PFSK-1 (cell line): Measurements from ENCODE around the gene KLF1.
A peak's percentile ranks its signal among the peaks of the same experiment; 100 is the strongest.

Source experiments
- FOXP2 ChIP-seq: optimal IDR thresholded peaks from 2 replicates; pipeline ENCODE3; 2011; ENCODE audit warnings: borderline replicate concordance, control low read depth, inconsistent platforms; ENCODE audit not compliant: insufficient read depth; ENCODE audit errors: extremely low read length, extremely low read depth
- POLR2AphosphoS5 ChIP-seq: IDR thresholded peaks from 2 replicates; pipeline ENCODE4 v1.6.1; 2012; ENCODE audit warnings: low read depth, mild to moderate bottlenecking, control low read depth, low read length, moderate library complexity
- SIN3A ChIP-seq: IDR thresholded peaks from 2 replicates; pipeline ENCODE4 v1.6.1; 2012; ENCODE audit warnings: mild to moderate bottlenecking, low read length, moderate library complexity, borderline replicate concordance; ENCODE audit not compliant: insufficient read depth
- TAF1 ChIP-seq: IDR thresholded peaks from 2 replicates; pipeline ENCODE4 v1.6.1; 2012; ENCODE audit warnings: low read length, control low read depth, borderline replicate concordance; ENCODE audit not compliant: insufficient read depth
- TF ChIP-seq, protein P1 (sequence below), 2 experiments: IDR thresholded peaks; 2 replicates each; pipeline versions ENCODE4 v1.6.1 to v1.8.0; 2011 to 2012; ENCODE audit warnings: low read depth in 2 of 2, low read length in 2 of 2, control low read depth in 1 of 2, inconsistent platforms in 1 of 2, mild to moderate bottlenecking in 1 of 2, moderate library complexity in 1 of 2; ENCODE audit not compliant: insufficient read depth in 1 of 2

The KLF1 gene

DNA sequence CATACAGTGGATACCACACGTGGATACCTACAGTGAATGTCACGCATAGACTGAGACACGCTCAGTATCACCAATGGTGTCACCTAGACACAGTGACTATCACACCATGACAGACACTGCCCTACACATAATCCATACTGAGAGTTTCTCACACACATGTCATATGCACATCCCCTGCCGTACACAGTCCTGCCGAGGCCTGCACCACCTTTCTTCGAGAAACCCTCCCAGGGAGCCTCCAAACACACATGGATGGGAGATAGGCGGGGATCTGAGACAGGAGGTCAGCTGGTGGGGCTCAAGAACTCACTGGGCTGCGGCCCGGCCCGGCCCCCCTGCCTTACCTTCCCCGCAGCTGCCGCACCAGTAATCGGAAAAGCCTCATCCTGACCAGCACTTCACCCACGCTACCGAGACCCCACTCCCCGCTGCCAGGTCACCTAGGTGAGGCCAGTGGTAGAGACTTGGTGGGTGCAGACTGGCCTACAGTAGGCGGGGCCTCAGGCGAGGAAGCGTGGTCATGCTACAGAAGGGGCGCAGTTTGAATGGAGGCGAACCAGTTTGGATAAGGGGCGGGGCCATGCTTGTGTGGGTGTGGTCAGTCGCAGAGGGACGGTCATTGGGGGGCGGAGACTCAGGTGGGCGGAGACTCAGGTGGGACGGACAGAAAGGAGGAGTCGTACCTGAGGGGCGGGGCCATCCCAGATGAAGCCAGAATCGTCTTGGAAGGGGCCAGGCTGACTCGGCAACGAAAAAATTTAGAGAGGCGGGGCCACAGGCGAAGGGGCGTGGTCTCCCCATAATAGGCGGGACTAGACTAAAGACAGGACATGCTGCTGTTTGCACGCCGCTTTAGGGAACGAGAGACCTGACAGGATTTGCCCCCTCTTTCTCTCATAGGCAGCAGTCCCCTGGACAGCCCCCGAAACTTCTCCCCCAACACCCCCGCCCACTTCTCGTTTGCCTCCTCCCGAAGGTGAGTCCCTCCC, 46.6 kb downstream of the KLF1 start:
- TF ChIP-seq, protein P1, sequence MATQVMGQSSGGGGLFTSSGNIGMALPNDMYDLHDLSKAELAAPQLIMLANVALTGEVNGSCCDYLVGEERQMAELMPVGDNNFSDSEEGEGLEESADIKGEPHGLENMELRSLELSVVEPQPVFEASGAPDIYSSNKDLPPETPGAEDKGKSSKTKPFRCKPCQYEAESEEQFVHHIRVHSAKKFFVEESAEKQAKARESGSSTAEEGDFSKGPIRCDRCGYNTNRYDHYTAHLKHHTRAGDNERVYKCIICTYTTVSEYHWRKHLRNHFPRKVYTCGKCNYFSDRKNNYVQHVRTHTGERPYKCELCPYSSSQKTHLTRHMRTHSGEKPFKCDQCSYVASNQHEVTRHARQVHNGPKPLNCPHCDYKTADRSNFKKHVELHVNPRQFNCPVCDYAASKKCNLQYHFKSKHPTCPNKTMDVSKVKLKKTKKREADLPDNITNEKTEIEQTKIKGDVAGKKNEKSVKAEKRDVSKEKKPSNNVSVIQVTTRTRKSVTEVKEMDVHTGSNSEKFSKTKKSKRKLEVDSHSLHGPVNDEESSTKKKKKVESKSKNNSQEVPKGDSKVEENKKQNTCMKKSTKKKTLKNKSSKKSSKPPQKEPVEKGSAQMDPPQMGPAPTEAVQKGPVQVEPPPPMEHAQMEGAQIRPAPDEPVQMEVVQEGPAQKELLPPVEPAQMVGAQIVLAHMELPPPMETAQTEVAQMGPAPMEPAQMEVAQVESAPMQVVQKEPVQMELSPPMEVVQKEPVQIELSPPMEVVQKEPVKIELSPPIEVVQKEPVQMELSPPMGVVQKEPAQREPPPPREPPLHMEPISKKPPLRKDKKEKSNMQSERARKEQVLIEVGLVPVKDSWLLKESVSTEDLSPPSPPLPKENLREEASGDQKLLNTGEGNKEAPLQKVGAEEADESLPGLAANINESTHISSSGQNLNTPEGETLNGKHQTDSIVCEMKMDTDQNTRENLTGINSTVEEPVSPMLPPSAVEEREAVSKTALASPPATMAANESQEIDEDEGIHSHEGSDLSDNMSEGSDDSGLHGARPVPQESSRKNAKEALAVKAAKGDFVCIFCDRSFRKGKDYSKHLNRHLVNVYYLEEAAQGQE (IDR thresholded peaks at IDR 0.05; ENCODE audit: insufficient read depth in 1 of 2, low read depth in 2 of 2, low read length in 2 of 2) = no peak
- TF ChIP-seq POLR2AphosphoS5 (no peak), SIN3A (no peak), TAF1 (no peak), FOXP2 (no peak)

DNA sequence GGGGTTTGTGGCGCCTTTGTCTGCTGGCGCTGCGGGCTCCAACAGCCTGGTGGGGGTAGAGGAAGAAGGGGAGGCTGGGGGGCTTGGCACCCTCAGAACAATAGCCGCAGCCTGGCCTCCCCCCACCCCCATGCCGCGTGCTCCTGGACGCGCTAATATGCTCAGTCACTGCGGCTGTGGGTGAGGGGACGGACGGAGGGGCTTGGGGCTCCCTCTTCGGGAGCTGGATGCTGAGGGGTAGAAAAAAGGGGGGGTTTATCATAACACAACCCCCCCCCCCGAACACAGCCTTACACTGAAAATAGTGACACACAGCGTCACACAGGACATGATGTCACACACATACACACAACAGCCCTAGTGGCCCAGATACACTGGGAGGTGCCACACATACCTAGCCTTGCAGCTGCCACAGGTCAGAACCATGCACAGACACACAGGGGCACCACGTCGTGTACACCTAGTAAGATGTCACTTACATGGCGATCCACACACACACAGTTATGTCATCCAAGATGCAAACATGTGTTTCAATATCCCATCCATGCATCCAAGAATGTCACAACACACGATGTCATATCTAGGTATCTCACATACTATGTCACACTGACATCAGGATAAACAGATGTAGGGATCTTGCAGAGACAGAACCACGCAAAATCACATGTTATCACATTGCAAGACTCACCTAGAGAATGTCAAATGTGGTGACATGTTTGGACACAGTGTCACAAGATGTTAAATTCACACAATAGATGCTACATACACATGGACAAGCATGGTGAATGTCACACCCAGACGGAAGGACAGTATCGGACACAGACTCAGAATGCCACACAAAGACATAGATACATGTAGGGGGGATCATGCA, 47.9 kb downstream of the KLF1 start:
- no peak for TF ChIP-seq POLR2AphosphoS5
- peak; percentile 15 for TF ChIP-seq FOXP2

DNA sequence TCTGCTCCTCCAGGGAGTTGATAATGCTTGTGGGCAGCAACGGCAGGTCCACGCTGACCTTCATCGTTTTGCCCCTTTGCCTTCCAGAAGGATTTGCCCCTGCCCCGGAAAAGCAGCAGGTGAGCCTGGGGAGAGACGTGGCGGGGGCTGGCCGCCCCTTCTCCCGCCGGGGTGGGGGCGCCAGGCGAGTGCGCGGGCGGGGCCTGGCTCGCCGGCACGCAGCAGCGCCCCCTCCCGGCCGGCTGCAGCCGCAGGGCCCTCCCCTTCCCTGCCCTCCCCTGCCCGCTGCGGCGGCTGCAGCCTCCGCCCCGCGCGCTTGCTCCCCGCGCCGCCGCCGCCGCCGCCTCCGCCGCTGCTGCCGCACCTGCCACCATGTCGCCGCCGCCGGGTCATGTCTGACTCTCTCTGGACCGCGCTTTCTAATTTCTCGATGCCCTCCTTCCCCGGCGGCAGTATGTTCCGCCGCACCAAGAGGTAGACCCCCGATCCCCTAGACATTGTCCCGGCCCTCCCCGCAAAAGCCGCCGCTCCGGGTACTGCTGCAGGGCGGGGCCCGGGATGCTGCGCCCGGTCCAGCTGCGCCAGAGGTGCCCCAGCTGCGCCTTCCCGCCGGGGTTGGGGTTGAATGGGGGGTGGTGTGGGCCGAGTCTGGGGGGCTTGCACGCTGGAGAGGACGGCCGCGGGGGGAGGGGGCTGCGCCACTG, 48.7 kb downstream of the KLF1 start, which contains the start of gene MAST1:
MAST1 (plus strand) TSS at position 334 of the 704 bp plus-strand sequence; CDS start at position 392, 58 bp downstream.
- TF ChIP-seq FOXP2 = peak; percentile 42
- TF ChIP-seq, protein P1 (IDR thresholded peaks at IDR 0.05; ENCODE audit: insufficient read depth in 1 of 2, low read depth in 2 of 2, low read length in 2 of 2) = no peak; a peak in 1 of 4 replicates

DNA sequence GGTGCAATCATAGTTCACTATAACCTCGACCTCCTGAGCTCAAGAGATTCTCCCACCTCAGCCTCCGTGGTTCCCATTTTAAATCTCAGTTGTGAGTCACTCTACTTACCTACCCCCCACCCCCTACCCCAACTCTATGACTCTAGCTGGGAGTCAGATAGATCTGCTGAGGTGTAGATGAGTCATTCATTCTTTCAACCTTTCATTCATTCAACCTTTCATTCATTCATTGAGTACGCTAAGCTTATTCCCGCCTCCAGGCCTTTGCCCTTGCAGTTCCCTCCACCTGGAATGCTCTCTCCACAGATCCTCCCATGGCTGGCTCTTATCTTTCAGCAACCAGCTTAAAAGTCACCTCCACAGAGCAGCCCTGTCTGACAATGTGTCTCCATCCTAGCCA, 49.8 kb downstream of the KLF1 start:
- TF ChIP-seq POLR2AphosphoS5 (no peak), TAF1 (no peak)

DNA sequence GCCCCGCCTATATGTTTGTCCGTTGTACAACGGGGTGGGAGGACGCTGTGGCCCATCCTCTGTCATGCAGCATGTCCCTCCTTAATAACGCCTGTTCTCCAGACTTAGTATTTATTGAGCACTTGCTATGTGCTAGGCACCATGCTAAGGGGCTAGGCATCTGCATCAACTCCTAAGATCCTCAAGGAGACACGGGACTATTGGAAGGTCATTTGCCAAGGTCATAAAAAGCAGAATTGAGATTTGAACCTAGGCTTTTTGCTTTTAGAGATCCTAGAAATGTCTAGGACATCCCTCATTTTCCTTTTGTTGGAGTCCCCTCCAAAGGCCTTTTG, 50.5 kb downstream of the KLF1 start:
- TF ChIP-seq POLR2AphosphoS5 (no peak), FOXP2 (no peak)

DNA sequence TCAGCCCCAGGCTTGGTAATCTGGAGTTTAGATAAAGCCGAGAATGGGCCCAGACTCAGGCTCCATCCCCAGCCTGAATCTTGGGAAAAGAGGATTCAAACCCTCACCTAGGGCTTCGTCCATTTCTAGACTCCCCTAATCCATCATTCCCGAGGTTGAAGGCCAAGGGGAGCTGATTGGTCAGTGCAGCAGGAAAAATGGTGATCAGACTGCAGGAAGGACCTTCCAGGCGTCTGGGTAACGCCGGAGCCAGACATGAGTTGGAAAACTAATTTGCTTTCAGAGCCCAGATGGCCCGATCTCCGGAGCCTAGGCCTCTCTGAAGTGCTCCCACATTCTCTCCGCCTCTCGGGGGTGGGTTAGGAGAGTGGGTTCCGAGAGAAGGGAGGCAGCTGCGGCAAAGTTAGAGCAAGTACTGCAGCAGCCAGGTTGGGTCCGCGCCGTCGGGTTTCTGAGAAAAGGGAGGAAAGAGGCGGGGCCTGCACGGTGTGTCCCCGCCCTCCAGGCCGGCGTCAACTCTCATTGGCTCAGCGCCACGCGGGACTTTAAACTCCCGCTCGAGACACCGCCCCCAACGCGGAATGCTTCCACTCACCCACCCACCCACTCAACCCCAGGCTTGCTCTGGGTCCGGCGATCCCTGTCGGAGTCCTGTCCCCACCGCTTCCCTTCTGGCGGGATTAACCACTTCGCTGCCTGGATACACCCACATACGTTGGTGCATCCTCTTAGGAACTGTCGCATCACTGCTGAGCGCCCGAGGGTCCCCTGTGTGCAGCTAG, 51.8 kb downstream of the KLF1 start:
- TF ChIP-seq, protein P1 (IDR thresholded peaks at IDR 0.05; ENCODE audit: insufficient read depth in 1 of 2, low read depth in 2 of 2, low read length in 2 of 2) = no peak
- no peak for TF ChIP-seq SIN3A
- peak; percentile 48 for TF ChIP-seq FOXP2
- TF ChIP-seq TAF1 = no peak
- TF ChIP-seq POLR2AphosphoS5 = peak; percentile 41; the same call in 1 of the 2 replicates
